HG03066 (cell line): ENCODE results near the gene CENPF.
"Not testable (repeated sequence)": the region's sequence is repeated elsewhere in the genome, so short reads cannot be mapped to it uniquely, and the experiment has no call there.

Experiments
- ATAC-seq: cut with Tn5 transposase; IDR thresholded peaks from one replicate; pipeline ENCODE4 v1.9.1; 2021; ENCODE audit warnings: low read depth; ENCODE audit not compliant: unreplicated experiment

Gene CENPF

DNA sequence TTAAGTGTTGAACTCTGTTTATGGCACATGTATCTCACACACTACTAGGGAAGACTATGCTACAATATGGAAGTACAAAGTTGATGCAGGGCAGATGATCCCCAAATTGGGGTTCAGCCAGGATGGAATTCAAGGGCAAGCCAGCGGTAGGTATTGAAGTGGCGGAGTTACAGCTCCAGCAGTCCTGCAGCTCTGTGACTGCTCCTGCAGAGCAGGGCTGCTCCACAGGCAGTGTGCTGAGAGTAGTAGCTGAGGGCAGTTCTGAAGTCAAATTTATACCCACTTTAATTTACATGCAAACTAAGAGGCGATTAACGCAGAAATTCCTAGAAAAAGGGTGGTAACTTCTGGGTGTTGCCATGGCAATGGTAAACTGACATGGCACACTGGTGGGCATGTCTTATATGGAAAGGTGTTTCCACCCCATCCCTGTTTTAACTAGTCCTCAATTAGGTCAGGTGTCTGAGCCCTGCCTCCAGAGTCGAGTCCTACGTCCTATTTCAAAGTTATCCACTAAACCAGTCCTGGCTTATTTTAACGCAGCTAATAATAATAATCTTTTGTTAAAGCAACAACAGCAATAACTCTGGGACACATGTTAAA, 20.6 kb upstream of the CENPF start:
- ATAC-seq = no peak

DNA sequence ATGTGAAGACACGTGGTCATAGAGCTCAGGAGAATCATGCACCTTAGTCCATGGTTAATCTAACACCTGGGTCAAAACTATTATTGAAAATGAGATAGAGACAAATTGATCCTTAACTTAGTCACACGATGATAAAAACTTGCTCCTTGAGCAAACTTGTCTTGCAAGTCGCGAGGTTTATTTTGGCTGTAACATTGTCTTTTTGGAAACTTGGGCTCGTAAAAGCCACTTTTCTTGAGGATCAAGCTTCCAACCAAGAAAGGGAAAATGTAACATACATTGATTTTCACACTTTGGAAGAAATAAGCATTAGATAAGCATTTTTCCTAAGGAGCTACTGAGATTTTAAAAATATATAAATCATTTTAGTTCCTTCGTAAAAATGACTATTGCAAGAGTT, 19.9 kb upstream of the CENPF start:
- ATAC-seq = no peak

DNA sequence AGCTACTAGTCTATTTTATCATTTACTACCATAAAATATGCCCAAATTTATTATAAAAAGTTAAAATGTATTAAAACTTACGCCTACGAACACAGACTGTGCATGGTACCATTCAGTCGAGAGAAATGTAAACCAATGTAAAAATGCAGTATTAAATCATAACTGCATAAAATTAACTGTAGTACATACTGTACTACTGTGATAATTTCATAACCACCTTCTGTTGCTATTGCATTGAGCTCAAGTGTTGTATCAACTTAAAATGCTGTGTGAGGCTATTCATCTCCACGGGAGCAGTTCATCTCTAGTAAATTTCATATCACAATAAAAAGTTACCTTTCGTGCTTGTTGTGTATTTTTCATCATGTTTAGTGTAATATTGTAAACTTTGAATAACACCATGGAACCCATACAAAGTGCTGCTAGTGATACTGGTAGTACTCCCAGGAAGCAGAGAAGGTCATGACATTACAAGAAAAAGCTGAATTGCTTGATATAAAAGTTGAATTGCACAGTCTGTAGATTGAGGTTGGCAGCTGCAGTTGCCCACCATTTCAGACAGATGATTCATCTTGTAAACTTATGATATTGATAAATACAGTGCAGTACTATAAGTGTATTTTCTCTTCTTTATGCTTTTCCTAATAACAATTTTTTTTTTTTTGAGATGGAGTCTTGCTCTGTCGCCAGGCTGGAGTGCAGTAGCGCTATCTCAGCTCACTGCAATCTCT, 19.0 kb upstream of the CENPF start:
- no peak for ATAC-seq

DNA sequence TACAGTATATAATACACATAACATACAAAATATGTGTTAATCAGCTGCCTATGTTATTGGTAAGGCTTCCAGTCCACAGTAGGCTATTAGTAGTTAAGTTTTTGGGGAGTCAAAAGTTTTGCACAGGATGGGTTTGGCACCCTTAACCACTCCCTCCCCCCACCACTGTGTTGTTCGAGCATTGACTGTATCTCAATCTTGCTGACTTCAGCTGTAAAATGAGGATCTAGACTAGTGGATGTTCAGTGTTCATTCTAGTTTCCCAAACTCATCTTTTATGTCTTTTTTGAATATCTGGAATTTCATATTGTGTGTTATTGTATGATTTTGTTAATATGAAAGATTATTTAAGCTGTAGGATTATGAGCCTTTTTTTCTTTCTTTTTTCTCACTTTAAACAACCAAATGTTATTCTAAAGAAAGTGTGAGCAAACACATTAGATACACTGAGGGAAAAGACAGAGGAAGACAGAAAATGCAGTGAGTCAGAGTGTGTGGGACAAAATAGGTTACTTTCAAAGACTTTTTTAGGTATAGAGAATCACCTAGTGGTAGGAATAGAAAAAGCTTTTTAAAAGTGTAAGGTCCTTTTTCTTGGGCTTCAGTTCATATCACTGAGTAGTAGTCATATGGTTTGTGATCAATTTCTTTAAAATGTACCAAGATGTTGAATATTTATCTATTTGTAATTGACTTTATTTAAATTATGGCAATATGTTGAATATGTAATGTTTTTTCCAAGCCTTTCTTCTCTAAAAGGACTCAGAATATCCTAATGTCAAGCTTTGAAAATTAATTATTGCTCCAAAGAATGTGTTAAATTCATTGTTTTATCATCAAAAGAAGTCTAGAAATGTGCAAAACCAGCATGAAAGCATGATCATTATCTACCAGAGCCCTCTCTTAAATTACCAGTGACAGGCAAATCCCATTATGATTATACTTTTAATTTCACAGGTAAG, 17.9 kb upstream of the CENPF start:
- no peak for ATAC-seq

DNA sequence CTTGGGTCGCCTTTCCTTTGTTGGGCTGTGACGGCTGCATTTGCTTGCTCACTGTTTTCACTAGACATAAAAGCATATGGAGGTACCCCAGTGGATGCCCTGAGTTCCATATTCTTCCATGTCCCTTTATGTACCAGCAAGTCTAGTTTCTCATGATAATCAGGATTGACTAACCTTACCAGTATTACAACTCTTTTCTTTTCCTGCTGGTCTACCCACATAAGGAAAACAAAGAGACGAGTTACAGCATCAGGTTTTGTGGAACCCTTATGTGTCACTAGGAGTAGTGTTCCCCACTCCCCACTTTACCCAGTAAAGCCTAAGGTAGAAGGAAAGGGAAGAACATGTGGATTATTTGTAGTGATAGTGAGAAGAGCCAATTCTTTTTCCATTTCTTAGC, 16.4 kb upstream of the CENPF start:
- no peak for ATAC-seq

DNA sequence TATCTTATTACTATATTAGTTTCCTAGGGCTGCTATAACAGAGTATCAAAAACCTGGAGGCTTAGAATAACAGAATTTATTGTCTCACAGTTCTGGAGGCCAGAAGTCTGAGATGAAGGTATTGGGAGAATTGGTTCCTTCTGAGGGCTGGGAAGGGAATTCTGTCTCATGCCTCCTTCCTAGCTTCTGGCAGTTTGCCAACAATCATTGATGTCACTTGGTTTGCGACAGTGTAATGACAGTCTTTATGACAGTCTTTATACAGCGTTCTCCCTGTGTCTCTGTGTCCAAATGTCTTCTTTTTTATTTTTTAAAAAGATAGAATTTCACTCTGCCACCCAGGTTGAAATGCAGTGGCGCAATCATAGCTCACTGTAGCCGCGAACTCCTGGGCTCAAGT, 15.8 kb upstream of the CENPF start:
- ATAC-seq = no peak

DNA sequence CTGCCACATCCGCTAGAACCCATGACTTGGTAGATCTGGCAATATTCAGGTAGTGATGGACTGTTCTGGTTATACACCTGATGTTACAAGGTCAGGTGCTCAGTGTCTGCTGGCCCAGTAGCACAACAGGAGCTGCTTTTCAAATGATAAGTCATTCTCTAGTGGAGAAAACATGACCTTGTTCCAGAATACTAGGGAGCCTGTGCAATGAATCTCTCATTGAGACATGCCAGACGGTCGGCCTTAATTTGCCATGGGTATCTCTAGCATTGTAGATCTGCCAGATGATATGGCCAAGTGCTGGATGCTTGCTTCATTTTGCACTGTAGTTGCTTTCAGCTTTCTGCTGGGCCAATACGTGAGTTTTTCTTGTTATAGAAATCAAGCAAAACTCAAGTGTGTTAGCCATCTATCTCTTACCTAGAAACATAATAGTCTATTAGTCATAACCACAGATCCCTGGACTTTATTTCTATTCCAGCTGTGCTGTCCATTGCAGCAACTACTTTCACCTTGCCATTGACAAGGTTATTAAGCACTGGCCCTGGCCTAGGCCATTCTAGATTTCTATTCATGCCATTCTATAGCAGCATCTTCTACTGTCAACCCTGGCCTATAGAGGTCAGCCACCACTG, 13.9 kb upstream of the CENPF start:
- ATAC-seq = no peak

DNA sequence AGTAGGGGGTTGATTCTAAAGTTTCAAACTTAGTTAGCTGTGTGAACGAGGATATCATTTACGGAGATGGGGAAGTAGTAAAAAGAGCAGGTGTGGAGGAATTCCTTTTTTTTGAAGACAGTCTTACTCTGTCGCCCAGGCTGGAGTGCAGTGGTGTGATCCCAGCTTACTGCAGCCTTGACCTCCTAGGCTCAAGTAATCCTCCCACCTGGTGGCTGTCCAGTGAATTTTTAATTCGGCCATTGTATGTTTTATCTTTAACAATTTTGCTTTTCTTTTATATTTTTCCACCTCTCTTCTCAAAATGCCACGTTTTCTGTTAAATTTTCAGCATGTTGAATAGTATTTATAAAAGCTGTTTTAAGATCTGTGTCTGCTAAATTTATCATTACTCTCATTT, 12.3 kb upstream of the CENPF start:
- no peak for ATAC-seq

DNA sequence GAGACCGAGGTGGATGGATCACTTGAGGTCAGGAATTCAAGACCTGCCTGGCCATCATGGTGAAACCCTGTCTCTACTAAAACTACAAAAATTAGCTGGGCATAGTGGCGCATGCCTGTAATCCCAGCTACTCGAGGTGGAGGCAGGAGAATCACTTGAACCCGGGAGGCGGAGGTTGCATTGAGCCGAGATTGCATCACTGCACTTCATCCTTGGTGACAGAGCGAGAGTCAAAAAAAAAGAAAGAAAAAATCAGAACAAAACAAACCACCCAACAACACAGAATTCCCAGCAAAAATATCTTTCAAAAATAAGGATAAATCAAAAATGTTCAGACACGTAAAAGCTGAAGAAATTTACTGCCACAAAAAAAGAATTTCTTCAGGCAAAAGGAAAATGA, 11.1 kb upstream of the CENPF start:
- ATAC-seq = not testable (repeated sequence)

DNA sequence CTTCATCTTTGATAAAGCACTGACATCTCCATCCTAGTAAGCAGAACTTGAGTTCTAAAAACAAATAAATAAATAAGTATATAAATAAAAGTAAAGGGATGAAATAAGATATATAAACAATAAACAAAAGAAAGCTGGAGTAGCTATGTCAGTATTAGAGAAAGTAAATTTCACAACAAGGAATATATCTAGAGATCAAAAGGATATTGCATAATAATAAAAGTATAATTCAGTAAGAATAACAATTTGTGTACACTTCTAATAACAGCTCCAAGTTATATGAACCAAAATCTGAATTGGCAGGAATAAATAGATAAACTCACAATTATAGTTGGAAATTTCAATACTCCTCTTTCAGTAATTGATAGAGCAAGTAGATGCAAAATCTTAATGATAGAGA, 9.8 kb upstream of the CENPF start:
- ATAC-seq = no peak

DNA sequence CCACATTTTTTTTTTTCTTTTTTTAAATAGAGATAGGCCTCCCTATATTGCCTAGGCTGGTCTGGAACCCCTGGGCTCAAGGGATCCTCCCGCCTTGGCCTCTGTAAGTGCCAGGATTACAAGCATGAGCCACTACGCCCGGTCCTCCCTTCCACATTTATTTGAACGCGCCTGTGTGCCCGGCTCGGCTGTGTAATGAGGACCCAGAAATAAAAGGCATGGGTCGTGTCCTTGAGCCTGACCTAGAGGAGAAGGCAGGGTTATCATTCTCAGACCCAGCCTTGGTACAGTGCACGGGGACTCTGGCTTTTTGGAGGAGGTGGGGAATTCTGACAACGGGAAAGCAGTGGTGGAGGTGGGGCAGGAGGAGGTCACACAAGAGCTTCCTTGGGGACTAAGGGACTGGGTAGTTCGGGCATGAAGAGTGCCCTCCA, 841 bp downstream of the CENPF start:
- peak; percentile 3 for ATAC-seq

DNA sequence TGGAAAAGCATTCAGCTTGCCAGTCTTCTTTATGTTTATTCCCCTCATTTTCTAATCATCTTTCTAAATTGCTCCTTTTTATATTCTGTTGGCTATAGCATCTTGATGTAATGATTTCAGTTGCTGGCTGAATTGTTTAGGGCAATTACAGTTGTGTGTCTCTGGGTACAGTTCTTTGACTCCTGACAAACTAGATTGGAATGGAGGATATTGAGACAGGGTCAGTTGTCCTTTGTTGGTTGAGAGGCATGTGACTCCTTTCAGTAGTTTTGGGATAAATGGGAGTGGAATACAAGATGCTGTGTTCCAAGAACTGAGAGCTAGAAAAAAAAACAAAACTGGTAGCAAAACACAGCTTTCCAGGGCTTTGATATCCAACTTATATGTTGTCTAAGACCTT, 1.5 kb downstream of the CENPF start:
- ATAC-seq = no peak

DNA sequence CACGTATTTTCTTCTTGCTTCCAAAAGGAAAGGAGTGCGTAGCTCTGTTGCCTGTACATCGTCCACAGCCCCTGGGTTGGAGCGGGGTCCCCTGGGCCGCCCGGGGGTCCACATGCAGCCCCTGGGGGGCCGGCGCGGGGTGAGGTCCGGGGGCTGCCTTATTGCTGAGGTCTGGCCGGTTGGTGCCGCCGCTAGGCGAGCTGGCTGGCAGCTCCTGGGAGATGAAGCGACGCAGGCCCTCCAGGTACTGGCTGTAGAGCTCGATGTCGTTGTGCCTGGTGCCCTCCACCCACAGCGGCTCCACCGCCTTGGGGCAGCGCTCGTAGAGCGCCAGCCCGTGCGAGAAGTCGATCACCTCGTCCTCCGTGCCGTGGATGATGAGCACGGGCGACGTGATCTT, 2.5 kb downstream of the CENPF start:
- ATAC-seq = not testable (repeated sequence)

DNA sequence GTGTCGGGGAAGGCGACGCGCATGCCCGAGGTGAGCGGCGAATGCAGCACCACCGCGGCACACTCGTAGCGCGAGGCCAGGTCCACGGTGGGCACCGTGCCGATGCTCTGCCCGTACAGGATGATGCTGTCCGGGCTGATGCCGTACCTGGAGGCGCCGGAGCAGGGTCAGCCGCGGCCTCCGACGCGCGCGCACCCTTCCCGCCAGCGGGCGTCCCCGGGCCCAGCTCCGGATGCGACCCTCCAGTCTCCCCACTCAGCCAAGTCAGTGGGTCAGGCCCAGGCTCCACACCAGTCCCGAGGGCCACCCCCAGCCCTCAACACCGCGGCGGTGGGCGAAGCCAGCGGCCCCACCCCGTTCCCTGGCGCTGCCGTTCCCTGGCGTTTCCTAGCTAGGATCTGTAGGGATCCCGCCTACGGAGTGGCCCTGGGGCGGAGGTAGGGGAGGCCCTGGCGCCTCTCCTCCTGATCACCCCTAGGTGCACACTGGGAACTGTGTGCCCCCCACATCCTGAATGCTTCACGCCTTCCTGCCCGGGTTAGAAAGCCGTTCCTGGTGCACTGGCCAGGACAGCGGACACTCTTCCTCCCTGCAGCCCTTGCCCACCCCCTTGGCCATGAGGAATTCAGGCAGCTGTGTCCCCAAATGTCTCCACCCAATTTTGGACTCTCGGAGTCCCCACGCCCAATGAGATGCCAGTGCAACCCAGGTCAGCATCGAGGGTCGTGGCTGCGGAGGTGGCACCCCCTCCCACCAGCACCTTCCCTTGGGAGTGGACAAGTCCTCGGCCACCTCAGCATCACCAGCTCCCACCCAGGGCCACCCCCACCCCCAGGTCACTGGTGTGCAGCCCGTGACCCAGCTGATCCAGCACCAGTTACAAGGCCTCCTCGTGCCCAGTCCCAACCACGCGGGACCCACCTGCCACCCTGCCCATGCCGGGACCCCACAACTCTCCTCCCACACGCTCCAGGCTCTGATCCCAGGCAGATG, 3.2 kb downstream of the CENPF start:
- ATAC-seq = not testable (repeated sequence)

DNA sequence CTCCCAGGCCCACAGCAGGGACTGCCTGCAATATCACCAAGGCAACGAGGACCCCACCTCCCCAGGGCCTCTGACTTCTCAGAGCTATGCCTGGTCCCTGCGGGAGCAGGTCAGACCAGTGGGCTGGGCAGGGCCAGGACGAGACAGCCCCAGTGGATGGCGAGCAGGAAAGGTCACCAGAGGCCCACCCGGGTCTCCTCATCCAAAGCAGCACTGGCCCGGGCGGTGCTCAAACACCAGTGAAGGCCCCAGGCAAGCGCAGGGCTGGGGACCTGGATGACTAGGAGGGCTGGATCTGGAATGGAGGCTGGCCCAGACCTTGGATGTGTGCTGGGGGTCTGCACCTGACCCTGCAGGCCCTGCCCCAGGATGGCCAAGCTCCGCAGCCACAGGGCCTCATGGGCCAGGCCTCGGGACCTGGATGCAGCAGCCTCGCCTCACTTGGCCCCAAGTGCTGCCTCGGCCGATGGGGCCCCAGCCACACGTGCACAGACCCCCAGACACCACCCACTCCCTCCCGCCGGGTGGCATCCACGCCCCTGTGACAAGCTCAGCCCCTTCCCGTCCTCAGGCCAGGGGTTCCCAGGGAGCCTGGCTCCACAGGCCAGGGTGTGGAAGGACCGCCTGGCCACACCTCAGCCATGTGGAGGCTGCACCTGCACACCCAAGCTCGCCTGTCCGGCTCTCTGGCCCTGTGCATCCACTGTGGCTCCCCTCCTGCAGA, 4.7 kb downstream of the CENPF start:
- ATAC-seq = not testable (repeated sequence)

DNA sequence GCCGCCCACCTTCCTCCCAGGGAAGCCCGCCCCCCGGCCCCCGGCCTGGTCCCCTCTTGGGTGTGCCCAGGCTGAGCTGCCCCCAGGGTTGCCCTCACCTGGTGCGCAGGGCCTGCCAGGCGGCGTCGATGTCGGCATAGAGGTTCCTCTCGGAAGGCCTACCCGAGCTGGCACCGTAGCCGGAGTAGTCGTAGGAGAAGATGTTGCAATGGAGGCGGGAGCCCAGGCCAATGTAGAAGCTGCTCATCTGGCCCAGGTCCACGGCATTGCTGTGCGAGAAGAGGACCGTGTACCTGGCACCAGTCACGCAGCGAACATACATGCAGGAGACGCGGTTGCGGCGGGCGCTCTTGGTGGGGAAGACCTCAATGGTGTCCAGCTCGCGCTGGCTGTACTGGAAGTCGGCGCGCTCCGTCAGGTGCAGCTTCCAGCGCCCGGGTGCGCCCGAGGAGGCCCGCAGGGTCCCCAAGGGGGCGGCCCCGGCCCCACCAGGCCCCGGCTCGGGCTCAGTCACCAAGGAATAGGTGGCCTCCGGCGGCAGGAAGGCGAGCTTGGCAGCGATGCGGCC, 5.3 kb downstream of the CENPF start:
- not testable (repeated sequence) for ATAC-seq

DNA sequence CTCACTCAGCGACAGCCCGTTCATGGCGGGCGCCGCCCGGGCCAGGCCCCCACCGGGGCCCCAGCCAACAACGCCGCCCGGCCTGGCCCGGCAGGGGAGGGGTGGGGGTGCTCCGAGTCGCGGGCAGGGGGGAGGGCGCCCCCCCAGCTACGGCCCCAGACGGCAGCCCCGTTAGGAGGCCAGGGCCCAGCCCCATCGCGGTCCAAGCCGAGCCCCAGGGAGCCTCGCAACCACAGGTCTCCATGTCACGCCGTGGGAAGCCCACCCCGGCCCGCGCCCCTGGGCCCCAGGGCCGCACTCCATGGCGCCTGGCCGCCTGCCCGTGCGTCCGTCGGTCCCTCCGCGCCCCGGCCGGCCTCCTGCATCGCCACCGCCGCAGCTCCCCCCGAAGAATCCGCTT, 5.8 kb downstream of the CENPF start:
- ATAC-seq = not testable (repeated sequence)

DNA sequence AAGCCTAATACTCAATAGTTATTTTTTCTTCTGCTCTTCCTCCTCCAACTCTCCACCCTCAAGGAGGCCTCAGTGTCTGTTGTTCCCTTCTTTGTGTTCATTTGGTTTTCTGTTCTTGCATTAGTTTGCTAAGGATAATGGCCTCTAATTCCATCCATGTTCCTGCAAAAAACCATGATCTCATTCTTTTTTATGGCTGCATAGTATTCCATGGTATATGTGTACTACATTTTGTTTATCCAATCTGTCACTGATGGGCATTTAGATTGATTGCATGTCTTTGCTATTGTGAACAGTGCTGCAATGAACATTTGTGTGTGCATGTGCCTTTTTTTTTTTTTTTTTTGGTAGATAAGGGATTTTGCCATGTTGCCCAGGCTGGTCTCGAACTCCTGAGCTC, 6.7 kb downstream of the CENPF start:
- ATAC-seq = no peak

DNA sequence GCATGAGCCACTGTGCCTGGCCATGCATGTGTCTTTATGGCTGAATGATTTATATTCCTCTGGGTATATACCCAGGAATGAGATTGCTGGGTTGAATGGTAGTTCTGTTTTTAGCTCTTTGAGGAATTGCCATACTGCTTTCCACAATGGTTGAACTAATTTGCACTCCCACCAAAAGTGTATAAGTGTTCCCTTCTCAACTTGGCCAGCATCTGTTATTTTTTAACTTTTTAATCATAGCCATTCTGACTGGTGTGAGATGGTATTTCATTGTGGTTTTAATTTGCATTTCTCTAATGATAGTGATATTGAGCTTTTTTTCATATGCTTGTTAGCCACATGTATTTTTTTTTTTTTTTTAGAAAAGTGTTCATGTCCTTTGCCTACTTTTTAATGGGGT, 7.1 kb downstream of the CENPF start:
- ATAC-seq = not testable (repeated sequence)
